ENCODE measurements around the gene SLC25A22.

SLC25A22 gene

GRCh38 chr11:776263-776560, 21.9 kb downstream of the SLC25A22 start:
- H3K27me3 ChIP-seq (ENCODE audit: control insufficient read depth, insufficient read depth, low read length, poor library complexity, severe bottlenecking) = no peaks in the 10 kb centered on the region
- peaks cover 24% of the 10 kb centered on the region for H3K4me1 ChIP-seq (ENCODE audit: control insufficient read depth, insufficient read depth, low read length)
- peaks cover 3% of the 10 kb centered on the region for H3K36me3 ChIP-seq (ENCODE audit: control insufficient read depth, insufficient read depth, low read length)
- 34 to 39% methylated on average over 11 of the region's 11 CpGs for WGBS, 2 experiments
- no peaks in the 10 kb centered on the region for H3K9me3 ChIP-seq (ENCODE audit: control insufficient read depth, low read length)
- H3K27ac ChIP-seq (ENCODE audit: insufficient read depth, low read depth, low read length, poor library complexity, severe bottlenecking) = no peak overlapping the region
- peak overlapping the region; percentile 77 for H3K4me3 ChIP-seq (ENCODE audit: insufficient read depth, low read depth, low read length)

GRCh38 chr11:774873-775592, 23.0 kb downstream of the SLC25A22 start:
- H3K27ac ChIP-seq (ENCODE audit: insufficient read depth, low read depth, low read length, poor library complexity, severe bottlenecking) = no peak overlapping the region
- peaks cover 24% of the 10 kb centered on the region for H3K4me1 ChIP-seq (ENCODE audit: control insufficient read depth, insufficient read depth, low read length)
- H3K9me3 ChIP-seq (ENCODE audit: control insufficient read depth, low read length) = no peaks in the 10 kb centered on the region
- no peak overlapping the region for H3K4me3 ChIP-seq (ENCODE audit: insufficient read depth, low read depth, low read length)
- WGBS, 2 experiments = 87% methylated on average over 20 of the region's 20 CpGs
- H3K27me3 ChIP-seq (ENCODE audit: control insufficient read depth, insufficient read depth, low read length, poor library complexity, severe bottlenecking) = no peaks in the 10 kb centered on the region
- peaks cover 7% of the 10 kb centered on the region for H3K36me3 ChIP-seq (ENCODE audit: control insufficient read depth, insufficient read depth, low read length)

GRCh38 chr11:773830-774229, 24.3 kb downstream of the SLC25A22 start:
- H3K27me3 ChIP-seq (ENCODE audit: control insufficient read depth, insufficient read depth, low read length, poor library complexity, severe bottlenecking) = no peaks in the 10 kb centered on the region
- H3K4me1 ChIP-seq (ENCODE audit: control insufficient read depth, insufficient read depth, low read length) = peaks cover 24% of the 10 kb centered on the region
- no peaks in the 10 kb centered on the region for H3K9me3 ChIP-seq (ENCODE audit: control insufficient read depth, low read length)
- WGBS, 2 experiments = 93 to 96% methylated on average over 9 of the region's 9 CpGs
- H3K4me3 ChIP-seq (ENCODE audit: insufficient read depth, low read depth, low read length) = no peak overlapping the region
- no peak overlapping the region for H3K27ac ChIP-seq (ENCODE audit: insufficient read depth, low read depth, low read length, poor library complexity, severe bottlenecking)
- peaks cover 7% of the 10 kb centered on the region for H3K36me3 ChIP-seq (ENCODE audit: control insufficient read depth, insufficient read depth, low read length)

- Histone ChIP-seq H3K4me1 (ENCODE audit: control insufficient read depth, insufficient read depth, low read length) (peaks cover 22% of the 10 kb centered on the region), H3K27me3 (ENCODE audit: control insufficient read depth, insufficient read depth, low read length, poor library complexity, severe bottlenecking) (no peaks in the 10 kb centered on the region), H3K36me3 (ENCODE audit: control insufficient read depth, insufficient read depth, low read length) (peaks cover 7% of the 10 kb centered on the region), H3K9me3 (ENCODE audit: control insufficient read depth, low read length) (no peaks in the 10 kb centered on the region), H3K4me3 (ENCODE audit: insufficient read depth, low read depth, low read length) (no peak overlapping the region), H3K27ac (ENCODE audit: insufficient read depth, low read depth, low read length, poor library complexity, severe bottlenecking) (no peak overlapping the region)
- WGBS, 2 experiments = 94 to 95% methylated on average over 5 of the region's 5 CpGs
Measured at GRCh38 chr11:773425-773824, 24.7 kb downstream of the SLC25A22 start.

GRCh38 chr11:772429-773390, 25.4 kb downstream of the SLC25A22 start:
- no peaks in the 10 kb centered on the region for H3K27me3 ChIP-seq (ENCODE audit: control insufficient read depth, insufficient read depth, low read length, poor library complexity, severe bottlenecking)
- WGBS, 2 experiments = 89 to 90% methylated on average over 34 of the region's 34 CpGs
- H3K4me3 ChIP-seq (ENCODE audit: insufficient read depth, low read depth, low read length) = no peak overlapping the region
- H3K9me3 ChIP-seq (ENCODE audit: control insufficient read depth, low read length) = no peaks in the 10 kb centered on the region
- H3K4me1 ChIP-seq (ENCODE audit: control insufficient read depth, insufficient read depth, low read length) = peaks cover 19% of the 10 kb centered on the region
- H3K36me3 ChIP-seq (ENCODE audit: control insufficient read depth, insufficient read depth, low read length) = peaks cover 7% of the 10 kb centered on the region
- H3K27ac ChIP-seq (ENCODE audit: insufficient read depth, low read depth, low read length, poor library complexity, severe bottlenecking) = peak overlapping the region; percentile 48

- Histone ChIP-seq H3K36me3 (ENCODE audit: control insufficient read depth, insufficient read depth, low read length) (peaks cover 7% of the 10 kb centered on the region), H3K9me3 (ENCODE audit: control insufficient read depth, low read length) (no peaks in the 10 kb centered on the region), H3K4me3 (ENCODE audit: insufficient read depth, low read depth, low read length) (no peak overlapping the region), H3K4me1 (ENCODE audit: control insufficient read depth, insufficient read depth, low read length) (peaks cover 19% of the 10 kb centered on the region), H3K27me3 (ENCODE audit: control insufficient read depth, insufficient read depth, low read length, poor library complexity, severe bottlenecking) (no peaks in the 10 kb centered on the region), H3K27ac (ENCODE audit: insufficient read depth, low read depth, low read length, poor library complexity, severe bottlenecking) (no peak overlapping the region)
- WGBS, 2 experiments = 76 to 84% methylated on average over 15 of the region's 15 CpGs
Measured at GRCh38 chr11:771617-772204, 26.4 kb downstream of the SLC25A22 start.

GRCh38 chr11:770642-771616, 27.2 kb downstream of the SLC25A22 start:
- 96 to 97% methylated on average over 32 of the region's 32 CpGs for WGBS, 2 experiments
- H3K4me3 ChIP-seq (ENCODE audit: insufficient read depth, low read depth, low read length) = no peak overlapping the region

GRCh38 chr11:769887-770641, 28.0 kb downstream of the SLC25A22 start:
- no peaks in the 10 kb centered on the region for H3K27me3 ChIP-seq (ENCODE audit: control insufficient read depth, insufficient read depth, low read length, poor library complexity, severe bottlenecking)
- no peaks in the 10 kb centered on the region for H3K9me3 ChIP-seq (ENCODE audit: control insufficient read depth, low read length)
- H3K4me1 ChIP-seq (ENCODE audit: control insufficient read depth, insufficient read depth, low read length) = peaks cover 12% of the 10 kb centered on the region
- H3K27ac ChIP-seq (ENCODE audit: insufficient read depth, low read depth, low read length, poor library complexity, severe bottlenecking) = no peak overlapping the region
- H3K36me3 ChIP-seq (ENCODE audit: control insufficient read depth, insufficient read depth, low read length) = peaks cover 7% of the 10 kb centered on the region
- 93 to 94% methylated on average over 23 of the region's 23 CpGs for WGBS, 2 experiments
- no peak overlapping the region for H3K4me3 ChIP-seq (ENCODE audit: insufficient read depth, low read depth, low read length)

More at GRCh38 chr11:770642-771616, 27.2 kb downstream of the SLC25A22 start:
- Histone ChIP-seq H3K27me3 (ENCODE audit: control insufficient read depth, insufficient read depth, low read length, poor library complexity, severe bottlenecking) (no peaks in the 10 kb centered on the region), H3K27ac (ENCODE audit: insufficient read depth, low read depth, low read length, poor library complexity, severe bottlenecking) (no peak overlapping the region), H3K9me3 (ENCODE audit: control insufficient read depth, low read length) (no peaks in the 10 kb centered on the region), H3K36me3 (ENCODE audit: control insufficient read depth, insufficient read depth, low read length) (peaks cover 7% of the 10 kb centered on the region), H3K4me1 (ENCODE audit: control insufficient read depth, insufficient read depth, low read length) (peaks cover 19% of the 10 kb centered on the region)

GRCh38 chr11:767238-767637, 30.8 kb downstream of the SLC25A22 start:
- Histone ChIP-seq H3K4me3 (ENCODE audit: insufficient read depth, low read depth, low read length) (no peak overlapping the region), H3K36me3 (ENCODE audit: control insufficient read depth, insufficient read depth, low read length) (peaks cover 18% of the 10 kb centered on the region), H3K4me1 (ENCODE audit: control insufficient read depth, insufficient read depth, low read length) (peaks cover 1% of the 10 kb centered on the region), H3K9me3 (ENCODE audit: control insufficient read depth, low read length) (no peaks in the 10 kb centered on the region), H3K27me3 (ENCODE audit: control insufficient read depth, insufficient read depth, low read length, poor library complexity, severe bottlenecking) (no peaks in the 10 kb centered on the region), H3K27ac (ENCODE audit: insufficient read depth, low read depth, low read length, poor library complexity, severe bottlenecking) (no peak overlapping the region)
- WGBS, 2 experiments = 90 to 92% methylated on average over 11 of the region's 11 CpGs

All from ectodermal cell (in vitro differentiated cells).